ENCODE data around the gene SLC9A2. TPM values are rescaled to one million over a fixed set of nuclear protein-coding genes. Genes with fewer than 3 reads are reported as not detected.

The SLC9A2 gene
- total RNA-seq, 1 donor from 2014 or later = not detected

GRCh38 chr2:102634831-102635241 lies 15.5 kb downstream of the SLC9A2 start:
- Mint-ChIP-seq H3K27ac (no peak overlapping the region), H3K36me3 (ENCODE audit: low read depth) (no peaks in the 10 kb centered on the region), H3K4me3 (no peak overlapping the region), H3K4me1 (peaks cover 3% of the 10 kb centered on the region), H3K27me3 (peaks cover 19% of the 10 kb centered on the region), H3K9me3 (no peaks in the 10 kb centered on the region)
- DNase-seq = no peak
- intact Hi-C loops (cut with micrococcal nuclease) = no loop called here

GRCh38 chr2:102635317-102635716 lies 16.0 kb downstream of the SLC9A2 start:
- Mint-ChIP-seq H3K27me3 (peaks cover 19% of the 10 kb centered on the region), H3K4me3 (no peak overlapping the region), H3K4me1 (peaks cover 3% of the 10 kb centered on the region), H3K27ac (no peak overlapping the region), H3K9me3 (no peaks in the 10 kb centered on the region), H3K36me3 (ENCODE audit: low read depth) (no peaks in the 10 kb centered on the region)
- intact Hi-C loops (cut with micrococcal nuclease) = no loop called here
- no peak for DNase-seq

GRCh38 chr2:102636283-102636907 lies 17.0 kb downstream of the SLC9A2 start:
- Mint-ChIP-seq H3K36me3 (ENCODE audit: low read depth) (no peaks in the 10 kb centered on the region), H3K4me3 (no peak overlapping the region), H3K9me3 (no peaks in the 10 kb centered on the region), H3K4me1 (peaks cover 3% of the 10 kb centered on the region), H3K27me3 (peaks cover 17% of the 10 kb centered on the region), H3K27ac (no peak overlapping the region)
- intact Hi-C loops (cut with micrococcal nuclease) = no loop called here
- DNase-seq = no peak

- H3K4me1 Mint-ChIP-seq = peaks cover 3% of the 10 kb centered on the region
- DNase-seq = no peak
- H3K27ac Mint-ChIP-seq = no peak overlapping the region
- H3K9me3 Mint-ChIP-seq = no peaks in the 10 kb centered on the region
- peaks cover 17% of the 10 kb centered on the region for H3K27me3 Mint-ChIP-seq
- H3K36me3 Mint-ChIP-seq (ENCODE audit: low read depth) = no peaks in the 10 kb centered on the region
- H3K4me3 Mint-ChIP-seq = no peak overlapping the region
- intact Hi-C loops (cut with micrococcal nuclease) = no loop called here
These were observed 18.0 kb downstream of the SLC9A2 start for GRCh38 chr2:102637358-102637757.

- H3K36me3 Mint-ChIP-seq (ENCODE audit: low read depth) = no peaks in the 10 kb centered on the region
- H3K27me3 Mint-ChIP-seq = peaks cover 19% of the 10 kb centered on the region
- intact Hi-C loops (cut with micrococcal nuclease) = no loop called here
- H3K9me3 Mint-ChIP-seq = no peaks in the 10 kb centered on the region
- no peak for DNase-seq
- no peak overlapping the region for H3K27ac Mint-ChIP-seq
- no peaks in the 10 kb centered on the region for H3K4me1 Mint-ChIP-seq
- no peak overlapping the region for H3K4me3 Mint-ChIP-seq
These were observed 20.1 kb downstream of the SLC9A2 start for GRCh38 chr2:102639429-102639828.

GRCh38 chr2:102652126-102652525 lies 32.8 kb downstream of the SLC9A2 start:
- Mint-ChIP-seq H3K36me3 (ENCODE audit: low read depth) (no peaks in the 10 kb centered on the region), H3K27ac (no peak overlapping the region), H3K4me3 (no peak overlapping the region), H3K4me1 (peaks cover 3% of the 10 kb centered on the region), H3K9me3 (peaks cover 14% of the 10 kb centered on the region), H3K27me3 (peaks cover 40% of the 10 kb centered on the region)
- intact Hi-C loops (cut with micrococcal nuclease) = no loop called here
- DNase-seq = no peak

GRCh38 chr2:102657770-102658169 lies 38.4 kb downstream of the SLC9A2 start:
- H3K27ac Mint-ChIP-seq = peak overlapping the region; percentile 36

GRCh38 chr2:102660070-102660469 lies 40.7 kb downstream of the SLC9A2 start:
- peaks cover 20% of the 10 kb centered on the region for H3K4me1 Mint-ChIP-seq
- DNase-seq = no peak
- no peak overlapping the region for H3K4me3 Mint-ChIP-seq
- no peaks in the 10 kb centered on the region for H3K36me3 Mint-ChIP-seq (ENCODE audit: low read depth)
- intact Hi-C loops (cut with micrococcal nuclease) = no loop called here
- H3K27me3 Mint-ChIP-seq = no peaks in the 10 kb centered on the region
- peaks cover 3% of the 10 kb centered on the region for H3K9me3 Mint-ChIP-seq
- H3K27ac Mint-ChIP-seq = no peak overlapping the region

More at GRCh38 chr2:102657770-102658169, 38.4 kb downstream of the SLC9A2 start:
- H3K4me1 Mint-ChIP-seq = peaks cover 10% of the 10 kb centered on the region
- intact Hi-C loops (cut with micrococcal nuclease) = no loop called here
- peaks cover 3% of the 10 kb centered on the region for H3K9me3 Mint-ChIP-seq
- no peaks in the 10 kb centered on the region for H3K36me3 Mint-ChIP-seq (ENCODE audit: low read depth)
- H3K27me3 Mint-ChIP-seq = peaks cover 7% of the 10 kb centered on the region
- DNase-seq = peak; percentile 60
- H3K4me3 Mint-ChIP-seq = no peak overlapping the region

- no peak for DNase-seq
- intact Hi-C loops (cut with micrococcal nuclease) = no loop called here
- Mint-ChIP-seq H3K36me3 (ENCODE audit: low read depth) (no peaks in the 10 kb centered on the region), H3K4me1 (peaks cover 20% of the 10 kb centered on the region), H3K27ac (no peak overlapping the region), H3K9me3 (peaks cover 3% of the 10 kb centered on the region), H3K4me3 (no peak overlapping the region), H3K27me3 (no peaks in the 10 kb centered on the region)
These were observed 41.2 kb downstream of the SLC9A2 start for GRCh38 chr2:102660574-102660973.

- H3K4me3 Mint-ChIP-seq = no peak overlapping the region
- no peaks in the 10 kb centered on the region for H3K36me3 Mint-ChIP-seq (ENCODE audit: low read depth)
- H3K27me3 Mint-ChIP-seq = no peaks in the 10 kb centered on the region
- H3K4me1 Mint-ChIP-seq = peaks cover 20% of the 10 kb centered on the region
- H3K27ac Mint-ChIP-seq = no peak overlapping the region
- H3K9me3 Mint-ChIP-seq = no peaks in the 10 kb centered on the region
- DNase-seq = no peak
- intact Hi-C loops (cut with micrococcal nuclease) = no loop called here
These were observed 42.5 kb downstream of the SLC9A2 start for GRCh38 chr2:102661846-102662245.

GRCh38 chr2:102662833-102663232 lies 43.5 kb downstream of the SLC9A2 start:
- Mint-ChIP-seq H3K27ac (peak overlapping the region; percentile 8), H3K9me3 (no peaks in the 10 kb centered on the region), H3K4me3 (no peak overlapping the region), H3K36me3 (ENCODE audit: low read depth) (no peaks in the 10 kb centered on the region), H3K27me3 (no peaks in the 10 kb centered on the region), H3K4me1 (peaks cover 15% of the 10 kb centered on the region)
- DNase-seq = no peak
- intact Hi-C loops (cut with micrococcal nuclease) = no loop called here

- Mint-ChIP-seq H3K27ac (no peak overlapping the region), H3K36me3 (ENCODE audit: low read depth) (no peaks in the 10 kb centered on the region), H3K9me3 (no peaks in the 10 kb centered on the region), H3K4me1 (peaks cover 14% of the 10 kb centered on the region), H3K4me3 (no peak overlapping the region), H3K27me3 (no peaks in the 10 kb centered on the region)
- DNase-seq = no peak
- intact Hi-C loops (cut with micrococcal nuclease) = no loop called here
These were observed 44.0 kb downstream of the SLC9A2 start for GRCh38 chr2:102663381-102663780.

- Mint-ChIP-seq H3K4me3 (peak overlapping the region; percentile 4), H3K4me1 (peaks cover 14% of the 10 kb centered on the region), H3K27ac (peak overlapping the region; percentile 71), H3K27me3 (no peaks in the 10 kb centered on the region), H3K36me3 (ENCODE audit: low read depth) (no peaks in the 10 kb centered on the region), H3K9me3 (no peaks in the 10 kb centered on the region)
- peak; percentile 76 for DNase-seq
- intact Hi-C loops (cut with micrococcal nuclease) = no loop called here
These were observed 45.1 kb downstream of the SLC9A2 start for GRCh38 chr2:102664471-102664909.

- H3K9me3 Mint-ChIP-seq = no peaks in the 10 kb centered on the region
- peaks cover 14% of the 10 kb centered on the region for H3K4me1 Mint-ChIP-seq
- intact Hi-C loops (cut with micrococcal nuclease) = no loop called here
- no peak overlapping the region for H3K27ac Mint-ChIP-seq
- no peaks in the 10 kb centered on the region for H3K27me3 Mint-ChIP-seq
- H3K4me3 Mint-ChIP-seq = no peak overlapping the region
- DNase-seq = no peak
- no peaks in the 10 kb centered on the region for H3K36me3 Mint-ChIP-seq (ENCODE audit: low read depth)
These were observed 47.7 kb downstream of the SLC9A2 start for GRCh38 chr2:102667072-102667471.

GRCh38 chr2:102668171-102668570 lies 48.8 kb downstream of the SLC9A2 start:
- Mint-ChIP-seq H3K36me3 (ENCODE audit: low read depth) (no peaks in the 10 kb centered on the region), H3K4me1 (peaks cover 7% of the 10 kb centered on the region), H3K4me3 (no peak overlapping the region), H3K9me3 (no peaks in the 10 kb centered on the region), H3K27ac (no peak overlapping the region), H3K27me3 (peaks cover 2% of the 10 kb centered on the region)
- DNase-seq = no peak
- intact Hi-C loops (cut with micrococcal nuclease) = no loop called here
